GM21529 (cell line): ENCODE data around the gene RASGEF1B.
"Not testable (repeated sequence)": the region's sequence is repeated elsewhere in the genome, so short reads cannot be mapped to it uniquely, and the experiment has no call there.

Source experiments
- ATAC-seq: cut with Tn5 transposase; IDR thresholded peaks from one replicate; pipeline ENCODE4 v1.9.1; 2021; ENCODE audit not compliant: unreplicated experiment

RASGEF1B gene

GRCh38 chr4:81498551-81499099 lies 26.9 kb upstream of the RASGEF1B start:
- ATAC-seq, result no peak

- no peak for ATAC-seq
These were observed 26.3 kb upstream of the RASGEF1B start for GRCh38 chr4:81498046-81498445.

GRCh38 chr4:81495345-81495744 lies 23.6 kb upstream of the RASGEF1B start:
- ATAC-seq, result no peak

GRCh38 chr4:81494031-81494431 lies 22.3 kb upstream of the RASGEF1B start:
- peak; percentile 82 for ATAC-seq

- ATAC-seq, result no peak
These were observed 21.0 kb upstream of the RASGEF1B start for GRCh38 chr4:81492606-81493230.

- ATAC-seq, result peak; percentile 48
These were observed 20.2 kb upstream of the RASGEF1B start for GRCh38 chr4:81491943-81492342.

- no peak for ATAC-seq
These were observed 18.9 kb upstream of the RASGEF1B start for GRCh38 chr4:81490403-81491160.

- ATAC-seq, result no peak
These were observed 14.8 kb upstream of the RASGEF1B start for GRCh38 chr4:81486502-81486901.

- ATAC-seq, result no peak
These were observed 13.7 kb upstream of the RASGEF1B start for GRCh38 chr4:81485310-81485980.

GRCh38 chr4:81482326-81482725 lies 10.6 kb upstream of the RASGEF1B start:
- ATAC-seq, result no peak

- no peak for ATAC-seq
These were observed 9.4 kb upstream of the RASGEF1B start for GRCh38 chr4:81481151-81481550.

GRCh38 chr4:81479573-81479972 lies 7.9 kb upstream of the RASGEF1B start:
- not testable (repeated sequence) for ATAC-seq

GRCh38 chr4:81473331-81474265 lies 1.9 kb upstream of the RASGEF1B start:
- ATAC-seq, result not testable (repeated sequence)

- peak; percentile 50 for ATAC-seq
These were observed 825 bp upstream of the RASGEF1B start for GRCh38 chr4:81472281-81473182.

GRCh38 chr4:81471298-81471587 lies 464 bp downstream of the RASGEF1B start:
- ATAC-seq, result peak; percentile 20

GRCh38 chr4:81470456-81471297 lies 1.0 kb downstream of the RASGEF1B start:
- no peak for ATAC-seq

- no peak for ATAC-seq
These were observed 1.8 kb downstream of the RASGEF1B start for GRCh38 chr4:81469781-81470455.

- no peak for ATAC-seq
These were observed 3.0 kb downstream of the RASGEF1B start for GRCh38 chr4:81468678-81469077.

- no peak for ATAC-seq
These were observed 4.1 kb downstream of the RASGEF1B start for GRCh38 chr4:81467672-81467964.
